Stimulated activated CD8-positive, alpha-beta memory T cell treated with anti-CD3 and anti-CD28 coated beads, Interleukin-7, amount 100 ng/mL, for 24 hours (primary cell): ENCODE data around the gene CEACAM7.

Experiments used
- DNase-seq: peaks from one replicate; pipeline ENCODE4 v3.0.0-alpha.2; 2020; ENCODE audit warnings: low read depth

The CEACAM7 gene

DNA sequence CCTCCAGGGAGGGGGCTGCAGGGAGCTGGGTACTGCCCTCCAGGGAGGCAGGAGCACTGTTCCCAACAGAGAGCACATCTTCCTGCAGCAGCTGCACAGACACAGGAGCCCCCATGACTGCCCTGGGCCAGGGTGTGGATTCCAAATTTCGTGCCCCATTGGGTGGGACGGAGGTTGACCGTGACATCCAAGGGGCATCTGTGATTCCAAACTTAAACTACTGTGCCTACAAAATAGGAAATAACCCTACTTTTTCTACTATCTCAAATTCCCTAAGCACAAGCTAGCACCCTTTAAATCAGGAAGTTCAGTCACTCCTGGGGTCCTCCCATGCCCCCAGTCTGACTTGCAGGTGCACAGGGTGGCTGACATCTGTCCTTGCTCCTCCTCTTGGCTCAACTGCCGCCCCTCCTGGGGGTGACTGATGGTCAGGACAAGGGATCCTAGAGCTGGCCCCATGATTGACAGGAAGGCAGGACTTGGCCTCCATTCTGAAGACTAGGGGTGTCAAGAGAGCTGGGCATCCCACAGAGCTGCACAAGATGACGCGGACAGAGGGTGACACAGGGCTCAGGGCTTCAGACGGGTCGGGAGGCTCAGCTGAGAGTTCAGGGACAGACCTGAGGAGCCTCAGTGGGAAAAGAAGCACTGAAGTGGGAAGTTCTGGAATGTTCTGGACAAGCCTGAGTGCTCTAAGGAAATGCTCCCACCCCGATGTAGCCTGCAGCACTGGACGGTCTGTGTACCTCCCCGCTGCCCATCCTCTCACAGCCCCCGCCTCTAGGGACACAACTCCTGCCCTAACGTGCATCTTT lies 12.5 kb upstream of the CEACAM7 start:
- no peak for DNase-seq

DNA sequence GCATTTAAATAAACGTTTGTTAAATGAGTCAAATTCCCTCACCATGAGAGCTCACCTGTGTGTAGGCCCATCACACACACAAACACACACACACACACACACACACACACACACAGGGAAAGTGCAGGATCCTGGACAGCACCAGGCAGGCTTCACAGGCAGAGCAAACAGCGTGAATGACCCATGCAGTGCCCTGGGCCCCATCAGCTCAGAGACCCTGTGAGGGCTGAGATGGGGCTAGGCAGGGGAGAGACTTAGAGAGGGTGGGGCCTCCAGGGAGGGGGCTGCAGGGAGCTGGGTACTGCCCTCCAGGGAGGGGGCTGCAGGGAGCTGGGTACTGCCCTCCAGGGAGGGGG lies 11.9 kb upstream of the CEACAM7 start:
- no peak for DNase-seq

DNA sequence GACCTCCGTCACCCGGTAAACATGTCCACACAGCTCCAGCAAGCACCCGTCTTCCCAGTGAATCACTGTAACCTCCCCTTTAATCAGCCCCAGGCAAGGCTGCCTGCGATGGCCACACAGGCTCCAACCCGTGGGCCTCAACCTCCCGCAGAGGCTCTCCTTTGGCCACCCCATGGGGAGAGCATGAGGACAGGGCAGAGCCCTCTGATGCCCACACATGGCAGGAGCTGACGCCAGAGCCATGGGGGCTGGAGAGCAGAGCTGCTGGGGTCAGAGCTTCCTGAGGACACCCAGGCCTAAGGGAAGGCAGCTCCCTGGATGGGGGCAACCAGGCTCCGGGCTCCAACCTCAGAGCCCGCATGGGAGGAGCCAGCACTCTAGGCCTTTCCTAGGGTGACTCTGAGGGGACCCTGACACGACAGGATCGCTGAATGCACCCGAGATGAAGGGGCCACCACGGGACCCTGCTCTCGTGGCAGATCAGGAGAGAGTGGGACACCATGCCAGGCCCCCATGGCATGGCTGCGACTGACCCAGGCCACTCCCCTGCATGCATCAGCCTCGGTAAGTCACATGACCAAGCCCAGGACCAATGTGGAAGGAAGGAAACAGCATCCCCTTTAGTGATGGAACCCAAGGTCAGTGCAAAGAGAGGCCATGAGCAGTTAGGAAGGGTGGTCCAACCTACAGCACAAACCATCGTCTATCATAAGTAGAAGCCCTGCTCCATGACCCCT lies 11.3 kb upstream of the CEACAM7 start:
- DNase-seq, result no peak

DNA sequence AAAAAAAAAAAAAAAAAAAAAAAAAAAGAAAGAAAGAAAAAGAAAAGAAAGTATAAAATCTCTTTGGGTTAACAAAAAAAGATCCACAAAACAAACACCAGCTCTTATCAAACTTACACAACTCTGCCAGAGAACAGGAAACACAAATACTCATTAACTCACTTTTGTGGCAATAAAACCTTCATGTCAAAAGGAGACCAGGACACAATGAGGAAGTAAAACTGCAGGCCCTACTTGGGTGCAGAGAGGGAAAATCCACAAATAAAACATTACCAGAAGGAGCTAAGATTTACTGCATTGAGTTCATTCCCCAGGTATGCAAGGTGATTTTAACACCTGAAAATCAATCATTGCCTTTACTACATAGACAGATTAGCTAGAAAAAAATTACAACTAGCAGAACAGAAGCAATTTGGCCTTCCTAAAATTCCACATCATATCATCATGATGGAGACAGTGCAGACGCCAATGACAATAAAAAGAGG lies 10.7 kb upstream of the CEACAM7 start:
- no peak for DNase-seq

DNA sequence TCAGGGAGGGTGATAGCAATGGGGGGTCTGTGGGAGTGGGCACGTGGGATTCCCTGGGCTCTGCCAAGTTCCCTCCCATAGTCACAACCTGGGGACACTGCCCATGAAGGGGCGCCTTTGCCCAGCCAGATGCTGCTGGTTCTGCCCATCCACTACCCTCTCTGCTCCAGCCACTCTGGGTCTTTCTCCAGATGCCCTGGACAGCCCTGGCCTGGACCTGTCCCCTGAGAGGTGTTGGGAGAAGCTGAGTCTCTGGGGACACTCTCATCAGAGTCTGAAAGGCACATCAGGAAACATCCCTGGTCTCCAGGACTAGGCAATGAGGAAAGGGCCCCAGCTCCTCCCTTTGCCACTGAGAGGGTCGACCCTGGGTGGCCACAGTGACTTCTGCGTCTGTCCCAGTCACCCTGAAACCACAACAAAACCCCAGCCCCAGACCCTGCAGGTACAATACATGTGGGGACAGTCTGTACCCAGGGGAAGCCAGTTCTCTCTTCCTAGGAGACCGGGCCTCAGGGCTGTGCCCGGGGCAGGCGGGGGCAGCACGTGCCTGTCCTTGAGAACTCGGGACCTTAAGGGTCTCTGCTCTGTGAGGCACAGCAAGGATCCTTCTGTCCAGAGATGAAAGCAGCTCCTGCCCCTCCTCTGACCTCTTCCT lies 9.3 kb upstream of the CEACAM7 start:
- DNase-seq, result no peak

DNA sequence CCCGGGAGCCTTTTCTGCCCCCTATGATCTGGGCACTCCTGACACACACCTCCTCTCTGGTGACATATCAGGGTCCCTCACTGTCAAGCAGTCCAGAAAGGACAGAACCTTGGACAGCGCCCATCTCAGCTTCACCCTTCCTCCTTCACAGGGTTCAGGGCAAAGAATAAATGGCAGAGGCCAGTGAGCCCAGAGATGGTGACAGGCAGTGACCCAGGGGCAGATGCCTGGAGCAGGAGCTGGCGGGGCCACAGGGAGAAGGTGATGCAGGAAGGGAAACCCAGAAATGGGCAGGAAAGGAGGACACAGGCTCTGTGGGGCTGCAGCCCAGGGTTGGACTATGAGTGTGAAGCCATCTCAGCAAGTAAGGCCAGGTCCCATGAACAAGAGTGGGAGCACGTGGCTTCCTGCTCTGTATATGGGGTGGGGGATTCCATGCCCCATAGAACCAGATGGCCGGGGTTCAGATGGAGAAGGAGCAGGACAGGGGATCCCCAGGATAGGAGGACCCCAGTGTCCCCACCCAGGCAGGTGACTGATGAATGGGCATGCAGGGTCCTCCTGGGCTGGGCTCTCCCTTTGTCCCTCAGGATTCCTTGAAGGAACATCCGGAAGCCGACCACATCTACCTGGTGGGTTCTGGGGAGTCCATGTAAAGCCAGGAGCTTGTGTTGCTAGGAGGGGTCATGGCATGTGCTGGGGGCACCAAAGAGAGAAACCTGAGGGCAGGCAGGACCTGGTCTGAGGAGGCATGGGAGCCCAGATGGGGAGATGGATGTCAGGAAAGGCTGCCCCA lies 8.5 kb upstream of the CEACAM7 start:
- DNase-seq, result no peak

DNA sequence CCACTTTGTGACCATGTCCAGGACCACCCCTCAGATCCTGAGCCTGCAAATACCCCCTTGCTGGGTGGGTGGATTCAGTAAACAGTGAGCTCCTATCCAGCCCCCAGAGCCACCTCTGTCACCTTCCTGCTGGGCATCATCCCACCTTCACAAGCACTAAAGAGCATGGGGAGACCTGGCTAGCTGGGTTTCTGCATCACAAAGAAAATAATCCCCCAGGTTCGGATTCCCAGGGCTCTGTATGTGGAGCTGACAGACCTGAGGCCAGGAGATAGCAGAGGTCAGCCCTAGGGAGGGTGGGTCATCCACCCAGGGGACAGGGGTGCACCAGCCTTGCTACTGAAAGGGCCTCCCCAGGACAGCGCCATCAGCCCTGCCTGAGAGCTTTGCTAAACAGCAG lies 7.7 kb upstream of the CEACAM7 start:
- no peak for DNase-seq

DNA sequence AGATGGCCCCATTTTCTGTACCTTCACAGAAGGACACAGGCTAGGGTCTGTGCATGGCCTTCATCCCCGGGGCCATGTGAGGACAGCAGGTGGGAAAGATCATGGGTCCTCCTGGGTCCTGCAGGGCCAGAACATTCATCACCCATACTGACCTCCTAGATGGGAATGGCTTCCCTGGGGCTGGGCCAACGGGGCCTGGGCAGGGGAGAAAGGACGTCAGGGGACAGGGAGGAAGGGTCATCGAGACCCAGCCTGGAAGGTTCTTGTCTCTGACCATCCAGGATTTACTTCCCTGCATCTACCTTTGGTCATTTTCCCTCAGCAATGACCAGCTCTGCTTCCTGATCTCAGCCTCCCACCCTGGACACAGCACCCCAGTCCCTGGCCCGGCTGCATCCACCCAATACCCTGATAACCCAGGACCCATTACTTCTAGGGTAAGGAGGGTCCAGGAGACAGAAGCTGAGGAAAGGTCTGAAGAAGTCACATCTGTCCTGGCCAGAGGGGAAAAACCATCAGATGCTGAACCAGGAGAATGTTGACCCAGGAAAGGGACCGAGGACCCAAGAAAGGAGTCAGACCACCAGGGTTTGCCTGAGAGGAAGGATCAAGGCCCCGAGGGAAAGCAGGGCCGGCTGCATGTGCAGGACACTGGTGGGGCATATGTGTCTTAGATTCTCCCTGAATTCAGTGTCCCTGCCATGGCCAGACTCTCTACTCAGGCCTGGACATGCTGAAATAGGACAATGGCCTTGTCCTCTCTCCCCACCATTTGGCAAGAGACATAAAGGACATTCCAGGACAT lies 7.0 kb upstream of the CEACAM7 start:
- DNase-seq, result no peak

DNA sequence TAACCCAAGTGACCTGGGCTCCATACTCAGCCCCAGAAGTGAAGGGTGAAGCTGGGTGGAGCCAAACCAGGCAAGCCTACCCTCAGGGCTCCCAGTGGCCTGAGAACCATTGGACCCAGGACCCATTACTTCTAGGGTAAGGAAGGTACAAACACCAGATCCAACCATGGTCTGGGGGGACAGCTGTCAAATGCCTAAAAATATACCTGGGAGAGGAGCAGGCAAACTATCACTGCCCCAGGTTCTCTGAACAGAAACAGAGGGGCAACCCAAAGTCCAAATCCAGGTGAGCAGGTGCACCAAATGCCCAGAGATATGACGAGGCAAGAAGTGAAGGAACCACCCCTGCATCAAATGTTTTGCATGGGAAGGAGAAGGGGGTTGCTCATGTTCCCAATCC lies 6.1 kb upstream of the CEACAM7 start:
- DNase-seq, result no peak

DNA sequence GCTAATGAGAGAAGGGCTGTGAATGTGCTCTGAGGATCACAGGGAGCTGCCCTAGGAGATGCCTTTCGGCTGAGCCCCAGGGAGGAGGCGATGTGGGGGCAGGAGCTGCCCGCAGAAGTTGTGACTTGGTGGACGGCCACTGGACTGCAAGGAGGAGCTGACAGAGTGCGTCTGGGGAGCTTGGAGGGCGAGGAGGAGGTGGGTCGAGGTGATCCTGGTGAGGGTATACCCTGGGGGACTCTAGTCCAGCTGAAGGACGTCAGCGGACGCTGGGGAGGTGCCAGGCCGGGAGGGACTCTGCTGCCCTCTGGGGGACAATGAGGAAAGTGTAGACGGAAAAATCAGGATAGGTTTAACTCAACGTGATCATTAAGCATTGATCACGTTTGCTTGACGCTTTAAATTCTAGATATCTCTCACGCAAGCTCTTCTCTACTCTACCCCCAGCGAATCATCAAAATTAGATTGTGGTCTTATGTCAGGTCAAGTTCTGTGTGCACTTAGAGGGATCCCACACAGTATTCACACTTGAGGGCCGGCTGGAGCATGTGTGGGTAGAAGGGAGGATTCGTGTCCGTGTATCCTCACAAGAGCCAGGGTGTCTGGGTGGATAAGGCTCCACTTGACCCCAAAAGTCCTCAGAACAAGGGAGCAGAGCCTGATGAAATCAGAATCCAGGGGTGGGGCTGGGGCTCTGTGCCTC lies 3.3 kb upstream of the CEACAM7 start:
- no peak for DNase-seq

DNA sequence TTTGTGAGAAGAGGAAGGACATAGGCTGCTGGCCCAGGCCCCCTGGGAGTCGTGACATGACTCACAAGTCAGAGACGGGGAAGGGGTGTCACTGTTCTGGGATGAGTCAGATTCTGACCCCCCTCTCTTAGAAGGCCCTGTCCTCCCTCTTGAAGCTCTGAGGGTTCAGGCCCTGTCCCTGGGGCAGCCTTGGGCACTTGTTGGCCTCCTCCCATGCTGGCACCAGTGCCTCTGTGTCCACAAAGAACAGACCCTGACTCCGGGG lies 2.7 kb upstream of the CEACAM7 start:
- DNase-seq, result no peak

DNA sequence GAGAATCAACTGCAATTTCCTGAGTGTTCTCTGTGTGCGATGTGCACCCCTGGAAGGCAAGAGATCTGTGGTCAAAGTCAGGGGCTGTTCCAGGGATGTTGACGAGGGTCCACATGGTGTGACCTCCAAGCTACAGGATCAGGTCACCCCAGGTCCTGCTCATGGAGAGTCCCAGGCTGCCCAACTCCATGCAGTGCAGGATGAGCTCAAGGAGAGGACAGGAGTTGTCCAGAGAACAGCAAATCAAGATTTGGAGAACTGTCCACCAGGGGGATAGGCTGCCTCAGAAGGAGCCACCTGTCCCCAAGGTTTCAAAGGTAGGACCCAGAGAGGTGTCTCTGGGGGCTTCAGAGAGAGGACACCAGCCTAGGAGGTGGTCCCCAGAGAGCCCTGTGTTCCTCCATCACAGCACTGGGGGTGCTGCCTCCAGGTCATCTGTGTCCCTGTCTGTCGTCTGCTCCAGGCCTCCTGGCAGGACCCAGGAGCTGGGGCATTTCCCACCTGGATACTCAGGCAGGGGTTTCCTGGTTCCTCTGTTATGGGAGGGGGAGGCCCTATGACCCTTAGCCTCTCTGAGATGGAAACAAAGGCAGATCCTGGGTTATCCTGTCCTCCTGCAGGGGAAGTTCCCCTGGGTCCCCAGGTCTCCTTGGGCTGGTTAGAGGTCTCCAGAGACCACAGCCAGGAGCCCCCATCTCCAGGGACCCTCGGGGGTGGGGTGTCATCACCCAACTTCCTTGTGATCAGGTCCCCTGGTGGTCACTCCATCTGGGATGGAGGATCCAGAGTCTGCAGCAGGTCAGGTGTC lies 2.1 kb upstream of the CEACAM7 start:
- DNase-seq, result no peak

DNA sequence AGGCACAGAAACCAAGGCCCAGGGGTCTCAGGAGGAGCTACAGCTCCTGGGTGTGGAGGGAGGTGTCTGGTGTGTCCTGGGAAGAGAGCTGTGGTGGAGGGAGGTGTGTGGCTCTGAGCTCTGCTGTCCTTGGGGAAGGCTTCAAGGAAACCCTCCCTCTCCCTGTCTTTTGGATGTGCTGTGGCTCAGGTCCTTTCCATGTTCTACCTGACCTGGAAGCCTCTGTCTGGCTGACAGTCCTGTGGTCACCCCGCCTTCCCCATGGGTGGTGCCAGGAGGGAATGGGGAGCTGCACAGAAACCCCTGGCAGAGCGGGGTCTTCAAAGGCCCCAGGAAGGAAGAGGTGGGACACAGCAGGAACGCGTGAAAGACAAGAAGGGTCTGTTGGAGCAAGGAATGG lies 617 bp upstream of the CEACAM7 start:
- DNase-seq, result no peak

DNA sequence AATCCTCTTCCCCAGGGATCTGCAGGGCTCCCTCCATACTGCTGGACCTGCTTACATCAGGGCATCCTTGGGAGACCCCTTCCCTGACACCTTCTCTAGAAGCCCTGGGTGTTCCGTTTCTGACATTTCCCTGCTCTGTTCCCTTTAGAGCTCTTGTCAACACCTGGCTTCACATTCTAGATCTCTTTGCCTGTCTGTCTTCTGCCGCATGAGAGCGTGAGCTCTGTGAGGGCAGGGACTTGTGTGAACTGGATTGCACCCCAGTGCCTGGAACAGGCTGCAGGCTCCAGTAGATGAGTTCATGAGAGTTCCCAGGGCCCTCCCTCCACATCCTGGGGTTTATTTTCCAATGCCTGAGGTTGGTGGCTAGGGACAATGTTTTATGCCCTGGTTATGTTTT lies 651 bp downstream of the CEACAM7 start:
- DNase-seq, result no peak

DNA sequence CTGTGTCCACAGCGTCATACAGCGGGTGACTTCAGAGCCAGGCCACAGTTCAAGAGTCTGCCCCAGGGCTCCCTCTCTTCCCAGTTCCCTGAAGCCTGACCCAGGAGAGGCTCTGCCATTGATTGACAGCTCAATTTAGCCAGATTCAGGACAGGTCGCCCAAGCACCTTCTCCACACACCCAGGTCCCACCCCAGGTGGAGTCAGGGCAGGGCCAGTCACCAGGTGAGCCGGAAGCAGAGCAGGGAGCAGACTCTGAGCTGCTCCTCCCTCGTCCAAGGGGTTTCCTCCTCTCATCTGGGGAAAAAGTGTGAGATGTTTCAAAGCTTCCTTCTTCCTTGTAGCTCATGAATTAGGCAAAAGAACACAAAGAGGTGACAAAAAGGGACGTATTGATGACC lies 5.6 kb downstream of the CEACAM7 start:
- DNase-seq, result no peak

DNA sequence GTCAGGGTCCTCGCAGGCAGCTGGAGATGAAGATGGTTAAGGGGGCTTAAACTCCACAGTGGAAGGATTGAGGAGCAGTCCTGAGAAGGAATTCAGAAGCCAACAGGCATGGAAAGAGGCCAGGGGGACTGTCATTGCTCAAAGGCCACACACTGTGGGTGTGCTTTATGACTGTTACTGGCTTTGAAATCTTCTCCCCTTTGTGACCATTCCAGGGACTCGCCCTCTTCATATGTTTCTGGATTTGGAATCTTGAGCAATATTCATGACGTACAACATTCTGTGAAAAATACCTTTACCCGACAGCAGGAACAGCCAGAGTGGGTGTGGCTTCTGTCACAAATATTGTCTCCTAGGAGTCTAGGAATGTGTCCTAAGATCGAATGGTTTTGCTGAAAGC lies 16.6 kb downstream of the CEACAM7 start:
- no peak for DNase-seq

DNA sequence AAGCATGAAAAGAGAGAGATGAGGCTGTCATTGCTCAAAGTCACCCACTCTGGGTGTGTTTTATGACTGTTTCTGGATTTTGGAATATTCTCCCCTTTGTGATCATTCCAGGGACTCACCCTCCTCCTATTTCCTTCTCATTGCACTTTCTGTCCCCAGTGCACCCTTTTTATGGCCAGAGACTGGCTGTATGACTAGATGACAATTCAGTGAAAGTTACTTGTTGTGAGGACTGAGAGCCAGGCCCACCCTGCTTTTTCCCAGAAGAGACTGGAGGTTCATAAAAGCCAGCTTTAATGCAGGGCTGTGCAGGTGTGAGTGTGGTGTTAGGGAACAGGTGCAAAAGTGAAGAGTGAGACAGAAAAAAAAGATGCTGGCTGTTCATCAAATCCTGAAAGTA lies 17.3 kb downstream of the CEACAM7 start:
- DNase-seq, result no peak

DNA sequence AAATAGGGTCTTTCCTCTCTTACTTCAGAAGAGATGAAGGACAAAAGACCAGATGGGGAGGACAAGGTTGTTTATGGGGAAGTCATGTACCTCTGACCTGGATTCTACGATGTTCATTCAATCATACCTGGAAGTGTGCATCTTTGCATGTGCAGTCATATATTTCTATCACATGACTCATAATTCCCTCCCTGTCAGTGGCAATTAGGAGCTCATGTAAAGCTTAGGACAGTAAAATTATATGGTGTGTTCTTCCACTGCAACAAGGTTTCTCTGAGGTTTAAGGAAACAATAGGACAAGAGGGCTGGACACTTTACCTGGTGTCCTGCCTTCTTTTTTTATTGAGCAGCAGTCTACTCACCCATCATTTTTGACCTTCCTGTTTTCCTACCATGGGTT lies 19.8 kb downstream of the CEACAM7 start:
- no peak for DNase-seq

DNA sequence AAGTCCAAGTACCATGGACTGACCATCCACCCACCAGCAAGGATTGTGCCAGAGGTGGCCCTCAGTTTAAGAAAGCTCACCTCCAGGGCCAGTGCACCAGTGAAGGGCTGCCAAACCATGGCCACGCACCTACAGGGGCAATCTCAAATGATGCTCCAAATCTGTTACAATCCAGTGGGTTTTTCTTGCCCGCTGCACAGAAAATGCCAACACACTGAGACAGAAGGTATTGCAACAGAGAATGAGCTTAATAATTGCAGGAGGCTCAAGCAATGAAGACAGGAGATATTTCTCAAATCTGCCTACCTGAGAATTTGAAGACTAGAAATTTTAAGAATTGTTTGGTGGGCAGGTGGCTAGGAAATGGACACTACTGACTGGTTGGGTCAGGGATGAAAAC lies 22.0 kb downstream of the CEACAM7 start:
- DNase-seq, result no peak

DNA sequence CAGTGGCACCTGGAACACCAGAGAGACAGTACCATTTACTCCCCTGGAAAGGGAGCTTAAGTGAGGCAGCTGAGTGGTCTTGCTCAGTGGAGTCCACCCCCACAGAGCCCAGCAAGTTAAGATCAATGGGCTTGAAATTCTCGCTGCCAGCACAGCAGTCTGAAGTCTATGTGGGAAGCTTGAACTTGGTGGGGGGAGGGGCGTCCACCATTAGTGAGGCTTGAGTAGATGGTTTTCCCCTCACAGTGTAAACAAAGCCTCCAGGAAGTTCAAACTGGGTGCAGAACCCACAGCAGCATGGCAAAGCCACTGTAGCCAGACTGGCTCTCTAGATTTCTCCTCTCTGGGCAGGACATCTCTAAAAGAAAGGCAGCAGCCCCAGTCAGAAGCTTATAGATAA lies 30.9 kb downstream of the CEACAM7 start:
- no peak for DNase-seq
